ENCODE data around the gene NTRK3. TPM values are rescaled to one million over a fixed set of nuclear protein-coding genes. Genes with fewer than 3 reads are reported as not detected.

Gene NTRK3
- 11.8 TPM for total RNA-seq

DNA sequence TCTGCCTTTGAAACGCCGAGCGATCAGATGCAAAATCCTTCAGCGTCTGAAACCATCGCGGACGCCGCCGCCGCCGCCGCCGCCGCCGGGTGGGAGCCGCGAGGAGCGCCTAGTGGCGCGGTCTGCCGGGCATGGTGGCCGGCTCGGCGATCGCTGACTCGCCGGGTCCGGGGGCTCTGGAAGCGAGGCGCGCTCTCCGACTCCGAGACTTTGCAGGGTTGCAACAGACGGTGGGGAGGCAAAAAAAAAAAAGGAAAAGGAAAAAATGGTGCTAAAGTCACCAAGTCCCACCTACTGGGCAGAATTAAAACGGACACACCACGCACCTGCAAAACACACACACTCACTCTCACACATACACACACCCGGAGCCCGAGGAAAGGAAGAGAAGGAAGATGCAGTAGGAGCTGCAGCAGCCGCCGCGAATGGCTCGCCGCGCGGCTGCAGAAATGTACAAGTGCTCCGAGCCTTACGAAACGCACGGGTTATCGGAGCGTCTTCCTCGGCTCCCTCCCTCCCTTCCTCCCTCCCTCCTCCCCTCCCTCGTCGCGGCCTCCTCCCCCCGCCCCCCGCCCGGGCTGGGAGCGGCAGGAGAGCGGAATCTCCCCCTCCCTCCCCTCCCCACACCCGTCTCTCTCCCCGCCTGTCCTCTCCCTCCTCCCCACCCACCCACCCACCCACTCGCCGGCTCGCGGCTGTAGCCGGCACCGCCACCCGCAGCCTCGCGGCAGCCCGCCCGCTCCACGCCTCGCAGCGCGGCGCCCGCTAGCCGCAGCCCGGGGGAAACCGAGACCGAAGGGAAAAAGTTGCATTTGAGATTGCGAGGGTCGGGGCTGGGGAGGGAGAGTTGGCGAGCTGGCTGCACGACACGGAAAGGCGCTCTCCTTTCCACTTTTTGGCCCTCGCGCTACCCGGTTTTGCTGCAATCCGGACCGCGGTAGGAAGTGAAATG lies at the start of gene NTRK3:
Gene NTRK3 (minus strand): TSS at position 461 of the 952 bp plus-strand sequence. CDS start 586 bp downstream, outside the sequence.
- no peak for DNase-seq (ENCODE audit: low spot score)

DNA sequence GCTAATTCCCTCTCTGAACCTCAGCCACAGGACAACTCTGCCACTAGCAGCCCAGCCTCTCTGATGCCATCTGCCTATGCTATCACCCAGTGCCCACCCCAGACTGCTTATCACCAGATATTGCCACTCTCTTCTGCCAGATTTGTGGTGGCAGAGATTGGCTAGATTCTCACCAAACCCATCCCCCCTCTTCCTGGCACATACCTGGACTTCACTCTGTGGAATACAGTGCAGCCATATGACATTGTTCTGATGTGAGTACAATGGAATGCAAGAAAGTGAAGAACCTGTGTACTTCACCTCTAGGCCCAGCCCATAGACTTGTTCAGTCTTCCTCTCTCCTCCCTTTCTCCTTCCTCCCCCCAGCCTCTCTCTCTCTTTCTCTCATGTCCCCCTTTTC lies 46.9 kb upstream of the NTRK3 start:
- no peak for DNase-seq (ENCODE audit: low spot score)

DNA sequence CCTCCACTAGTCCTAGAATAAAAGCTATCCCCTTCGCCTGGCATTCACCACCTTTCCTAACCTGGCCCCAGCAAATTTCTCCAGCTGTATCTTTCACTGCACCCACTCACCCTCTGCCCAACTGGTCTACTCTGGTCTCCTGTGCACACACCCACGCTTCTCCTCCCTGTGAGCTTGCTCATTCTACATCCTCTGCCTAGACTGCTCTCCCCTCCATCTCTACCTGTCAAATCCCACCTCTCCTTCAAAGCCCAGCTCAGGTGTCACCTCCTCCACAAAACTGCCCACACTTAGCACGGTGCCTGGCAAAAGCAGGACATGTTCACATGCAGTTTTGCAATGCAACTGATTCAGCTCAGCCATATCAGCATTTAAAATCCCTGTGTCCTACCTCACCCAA lies 45.8 kb upstream of the NTRK3 start:
- no peak for DNase-seq (ENCODE audit: low spot score)

DNA sequence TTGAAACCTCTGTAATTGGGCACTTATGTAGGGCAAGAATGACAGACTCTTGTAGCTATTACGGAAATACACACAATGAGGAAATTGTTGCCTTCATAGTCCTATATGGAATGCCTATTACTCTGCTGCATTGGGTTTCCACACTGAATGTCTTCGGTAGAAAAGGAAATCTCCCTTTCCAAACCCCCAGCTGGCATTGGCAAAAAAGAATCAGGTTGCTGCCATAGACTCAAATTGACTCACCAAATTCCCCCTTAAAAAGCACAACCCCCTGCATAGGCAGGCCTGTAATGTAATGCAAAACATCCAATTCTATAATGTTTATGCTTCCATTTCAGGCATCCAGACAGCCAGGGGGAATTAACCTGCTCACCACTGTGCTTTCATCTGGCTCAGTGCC lies 44.8 kb upstream of the NTRK3 start:
- no peak for DNase-seq (ENCODE audit: low spot score)

DNA sequence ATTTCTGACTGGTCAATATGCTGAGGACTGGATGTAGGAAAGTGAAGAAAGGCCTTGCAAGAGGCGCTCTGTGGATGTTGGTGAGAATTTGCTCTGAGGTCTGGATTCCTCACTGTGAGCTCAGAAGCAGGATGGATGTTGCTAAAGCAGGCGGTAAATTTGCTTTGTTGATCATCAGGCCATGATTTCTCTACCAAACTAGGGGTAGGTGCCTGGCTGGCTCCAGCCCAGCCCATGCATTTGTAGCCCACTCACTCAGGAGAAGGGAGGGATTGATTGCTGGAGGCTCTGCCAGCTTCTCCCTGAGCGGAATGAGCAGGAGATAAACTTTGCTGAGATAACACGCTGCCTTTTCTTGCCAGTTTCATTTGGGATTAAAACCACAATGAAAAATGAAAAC lies 44.3 kb upstream of the NTRK3 start:
- DNase-seq (ENCODE audit: low spot score): no peak

DNA sequence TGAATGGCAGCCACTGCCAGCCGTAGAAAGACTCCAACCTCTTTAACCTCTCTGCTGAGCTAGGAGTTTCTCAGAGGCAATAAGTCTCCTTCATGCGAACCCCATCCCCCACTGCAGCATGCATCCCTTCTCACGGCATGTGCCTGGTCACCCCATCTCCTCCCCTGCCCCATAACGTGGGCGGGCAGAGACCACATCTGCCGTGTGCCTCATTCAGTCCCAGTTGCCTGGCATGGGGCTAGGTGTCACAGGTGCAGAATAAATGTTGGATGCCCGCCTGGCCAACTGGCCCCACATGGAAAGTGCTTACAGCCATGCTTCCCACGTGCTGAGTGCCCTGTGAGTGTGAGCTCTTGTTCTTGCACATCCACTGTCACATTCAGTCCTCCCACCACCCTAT lies 43.5 kb upstream of the NTRK3 start:
- no peak for DNase-seq (ENCODE audit: low spot score)

DNA sequence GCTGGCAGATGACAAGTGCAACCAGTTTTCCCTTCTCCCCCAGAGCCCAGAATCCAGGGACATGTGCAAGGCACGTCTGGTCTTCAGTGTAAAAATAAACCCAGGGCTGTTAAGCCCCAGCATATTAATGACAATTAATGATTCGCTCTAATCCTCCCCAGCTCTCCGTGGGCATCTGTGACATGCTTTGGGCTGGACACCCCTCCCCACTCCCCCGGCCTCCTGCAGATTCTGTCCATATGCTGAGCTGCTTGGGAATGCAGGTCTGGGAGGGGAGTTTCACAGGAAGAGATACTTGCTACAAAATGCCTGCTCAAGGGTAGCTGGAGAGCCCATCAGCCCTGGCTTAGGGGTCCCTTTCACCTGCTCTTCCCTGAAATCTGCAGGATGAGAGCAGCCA lies 43.0 kb upstream of the NTRK3 start:
- no peak for DNase-seq (ENCODE audit: low spot score)

DNA sequence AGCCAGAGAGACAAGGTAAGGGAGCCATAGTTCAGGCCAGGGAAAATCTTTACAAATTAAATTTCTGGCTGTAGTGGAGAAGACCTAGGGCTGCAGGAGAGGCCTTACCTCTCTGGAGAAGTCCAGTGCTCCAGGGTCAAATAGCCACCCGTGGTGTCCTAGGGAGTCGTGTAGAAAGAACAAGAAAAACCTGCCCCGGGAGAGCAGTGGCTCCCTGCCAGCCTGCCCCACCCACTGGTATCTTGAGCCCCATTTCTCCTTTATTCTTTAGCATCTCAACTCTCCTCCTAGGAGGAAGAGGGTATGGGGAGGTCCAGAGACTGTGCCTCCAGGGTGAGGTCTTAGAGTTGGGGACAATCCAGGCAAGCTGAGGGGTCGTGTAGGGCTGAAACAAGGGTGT lies 32.1 kb upstream of the NTRK3 start:
- DNase-seq (ENCODE audit: low spot score): no peak

DNA sequence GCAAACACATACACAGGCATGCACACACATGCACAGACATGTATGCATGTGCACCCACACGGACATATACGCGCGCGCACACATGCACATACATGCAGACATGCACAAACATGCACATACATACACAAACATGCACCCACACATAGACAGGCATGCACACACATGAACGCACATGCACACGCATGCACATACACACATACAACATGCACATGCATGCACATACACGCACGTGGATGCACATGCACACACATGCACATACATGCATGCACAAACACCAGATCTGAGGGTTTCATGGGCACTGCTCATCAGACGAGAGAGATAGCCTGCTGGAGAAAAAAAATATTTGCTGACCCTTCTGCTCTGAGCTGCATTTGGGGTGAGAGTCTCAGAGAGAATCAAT lies 31.7 kb upstream of the NTRK3 start:
- DNase-seq (ENCODE audit: low spot score): no peak

DNA sequence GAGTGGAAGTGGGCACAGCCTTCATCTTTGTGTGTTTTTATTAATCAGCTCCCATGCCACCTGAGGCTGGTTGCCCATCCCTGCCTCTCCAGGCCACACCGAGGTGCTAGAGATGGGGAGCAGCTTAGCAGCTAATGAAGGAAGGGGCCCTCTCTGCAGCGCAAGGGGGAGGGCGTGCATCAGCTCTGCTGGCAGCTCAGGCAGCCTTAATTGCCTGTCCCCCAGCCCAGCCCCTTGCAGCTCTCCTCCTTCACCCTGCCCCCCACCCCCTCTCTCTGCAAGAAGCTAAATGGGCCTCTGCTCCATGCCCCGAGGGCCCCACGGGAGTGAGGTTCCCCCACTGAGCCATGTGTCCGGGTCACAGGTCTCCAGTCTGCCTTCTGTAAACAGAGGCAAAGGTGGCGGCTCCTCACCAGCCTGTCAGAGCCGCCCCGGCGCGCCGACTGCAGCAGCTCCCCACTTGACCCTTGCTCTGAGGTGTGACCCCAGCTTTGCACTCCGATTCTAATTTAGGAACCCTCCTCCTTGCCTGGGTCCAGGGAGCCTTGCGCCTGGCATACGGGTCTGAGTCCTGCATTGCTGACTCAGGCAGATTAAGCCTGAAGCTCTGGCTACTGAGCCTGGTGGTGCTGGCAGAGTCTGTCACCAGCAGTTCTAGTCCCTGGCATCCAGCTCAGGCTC lies 27.9 kb upstream of the NTRK3 start:
- no peak for DNase-seq (ENCODE audit: low spot score)

DNA sequence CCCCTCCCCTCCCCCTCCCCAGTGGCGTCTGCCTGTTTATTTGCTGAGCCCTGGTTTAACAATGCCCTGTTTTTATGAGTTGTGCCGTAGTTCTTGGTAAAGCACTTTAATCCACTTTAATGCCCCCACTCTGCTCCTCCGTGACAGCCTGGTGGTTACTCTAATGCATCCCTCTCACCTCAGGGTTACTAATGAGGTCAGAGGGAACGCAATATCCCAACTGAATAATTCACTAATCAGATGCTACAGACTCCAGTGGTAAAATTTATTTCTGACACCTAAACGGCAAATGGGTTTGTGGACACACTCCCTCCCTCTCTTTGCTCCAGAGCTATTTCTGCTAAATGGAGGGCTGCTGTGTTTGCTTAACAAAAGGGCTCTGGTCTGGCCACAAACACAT lies 26.1 kb upstream of the NTRK3 start:
- no peak for DNase-seq (ENCODE audit: low spot score)

DNA sequence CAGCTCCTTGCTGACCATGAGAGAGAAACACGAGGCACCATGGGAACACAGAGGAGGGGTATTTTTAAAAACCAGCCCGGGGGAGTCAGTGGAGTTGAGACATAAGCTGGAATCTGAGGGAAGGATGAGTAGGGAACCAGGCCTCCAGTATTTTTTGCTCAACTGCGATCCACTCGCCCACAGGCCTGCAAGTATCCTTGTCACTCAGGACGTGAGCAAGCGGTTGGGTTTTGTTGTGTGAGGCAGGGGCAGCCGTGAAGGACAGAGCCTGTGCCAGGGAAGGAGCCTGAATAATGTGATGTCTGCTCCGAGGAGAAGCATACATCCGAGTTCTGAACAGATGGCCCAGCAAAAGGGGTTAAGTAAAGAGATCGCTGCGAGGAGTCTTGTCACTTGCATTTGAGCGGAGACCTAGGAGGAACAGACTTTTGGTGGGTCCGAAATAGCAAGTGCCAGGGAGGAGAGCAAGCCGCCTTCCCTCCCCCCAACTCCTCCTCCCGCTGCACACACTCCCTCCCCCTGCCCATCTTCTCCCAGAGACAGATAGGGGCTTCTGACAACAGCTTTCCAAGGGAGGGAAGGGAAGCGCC lies 20.4 kb upstream of the NTRK3 start:
- DNase-seq (ENCODE audit: low spot score): no peak

DNA sequence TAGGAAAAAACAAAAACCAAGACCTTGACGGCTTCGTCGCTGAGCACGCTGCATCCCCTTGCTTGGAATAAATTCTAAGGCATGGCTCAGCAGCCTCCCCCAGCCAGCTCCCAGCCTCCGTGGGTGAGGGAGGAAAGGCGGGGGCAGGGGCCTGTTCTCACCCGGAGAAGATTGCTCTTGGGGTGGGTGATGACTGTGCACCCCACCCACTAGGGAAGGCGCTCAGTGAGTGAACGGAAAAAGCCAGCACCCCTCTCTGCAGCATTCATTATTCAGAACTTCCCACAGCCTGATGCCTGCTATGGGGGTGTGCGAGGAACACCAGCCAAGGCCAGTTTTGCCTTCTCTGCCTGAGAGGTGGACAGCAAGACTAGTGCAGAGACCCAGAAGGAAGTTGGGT lies 19.3 kb upstream of the NTRK3 start:
- no peak for DNase-seq (ENCODE audit: low spot score)

DNA sequence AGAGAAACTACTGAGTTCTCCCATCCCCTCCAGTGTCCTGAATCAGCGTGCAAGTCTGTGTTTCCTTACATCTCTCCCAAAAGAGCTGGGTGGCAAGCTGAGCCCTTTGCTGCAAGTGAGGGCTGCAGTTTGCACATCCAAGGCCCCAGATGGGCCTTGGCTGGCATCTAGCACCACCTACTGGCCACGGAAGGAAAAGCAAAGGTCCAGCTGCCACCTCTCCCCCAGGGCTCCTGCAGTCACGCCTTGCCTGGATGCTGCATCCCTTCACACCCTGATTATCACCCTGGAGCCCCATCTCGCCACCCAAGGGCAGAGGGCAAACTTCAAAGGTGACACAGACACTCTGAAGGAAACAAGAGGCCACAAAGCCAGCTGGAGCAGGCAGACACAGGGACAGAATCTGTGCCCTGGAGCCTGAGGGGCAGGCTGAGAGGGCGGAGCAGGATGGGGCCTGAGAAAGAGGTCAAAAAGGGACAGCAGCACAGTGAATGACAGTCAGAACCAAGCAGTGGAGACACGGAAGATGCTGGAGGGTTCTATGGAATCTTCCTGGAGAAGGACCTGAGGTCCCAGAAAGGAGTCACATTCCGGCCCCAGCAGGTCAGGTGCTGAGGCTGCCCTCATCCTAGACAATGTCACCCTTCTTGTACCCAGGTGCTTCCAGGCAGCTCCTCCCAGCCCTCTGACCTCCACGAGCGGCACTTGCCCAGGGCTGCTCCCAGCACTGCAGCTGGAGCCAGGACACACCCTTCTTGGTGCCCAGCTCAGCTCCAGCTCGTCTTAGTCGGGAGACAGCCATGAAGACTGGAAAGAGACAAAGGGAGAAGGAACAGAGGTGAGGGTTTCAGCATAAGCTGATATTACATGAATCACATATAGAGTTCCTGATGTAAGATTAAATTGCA lies 18.3 kb upstream of the NTRK3 start:
- DNase-seq (ENCODE audit: low spot score): peak; percentile 65

DNA sequence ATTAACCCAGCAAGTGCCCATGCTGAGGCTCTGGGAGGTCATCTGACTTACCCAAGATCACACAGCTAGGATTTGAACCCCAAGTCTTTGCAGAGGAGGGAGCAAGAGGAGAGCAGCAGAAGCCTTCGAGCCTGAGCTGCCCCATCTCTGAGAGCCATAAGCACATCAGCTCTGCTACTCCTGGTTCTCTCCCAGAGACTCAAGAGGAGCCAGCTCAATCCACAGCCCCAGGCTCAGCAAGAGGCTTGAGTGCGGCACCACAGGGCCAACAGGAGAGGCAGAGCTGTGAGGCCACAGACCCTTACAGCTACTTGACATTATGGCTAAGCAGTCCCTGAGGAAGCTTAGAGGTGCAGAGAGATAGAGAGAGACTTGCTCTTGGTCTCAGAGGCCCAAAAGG lies 15.9 kb upstream of the NTRK3 start:
- no peak for DNase-seq (ENCODE audit: low spot score)

DNA sequence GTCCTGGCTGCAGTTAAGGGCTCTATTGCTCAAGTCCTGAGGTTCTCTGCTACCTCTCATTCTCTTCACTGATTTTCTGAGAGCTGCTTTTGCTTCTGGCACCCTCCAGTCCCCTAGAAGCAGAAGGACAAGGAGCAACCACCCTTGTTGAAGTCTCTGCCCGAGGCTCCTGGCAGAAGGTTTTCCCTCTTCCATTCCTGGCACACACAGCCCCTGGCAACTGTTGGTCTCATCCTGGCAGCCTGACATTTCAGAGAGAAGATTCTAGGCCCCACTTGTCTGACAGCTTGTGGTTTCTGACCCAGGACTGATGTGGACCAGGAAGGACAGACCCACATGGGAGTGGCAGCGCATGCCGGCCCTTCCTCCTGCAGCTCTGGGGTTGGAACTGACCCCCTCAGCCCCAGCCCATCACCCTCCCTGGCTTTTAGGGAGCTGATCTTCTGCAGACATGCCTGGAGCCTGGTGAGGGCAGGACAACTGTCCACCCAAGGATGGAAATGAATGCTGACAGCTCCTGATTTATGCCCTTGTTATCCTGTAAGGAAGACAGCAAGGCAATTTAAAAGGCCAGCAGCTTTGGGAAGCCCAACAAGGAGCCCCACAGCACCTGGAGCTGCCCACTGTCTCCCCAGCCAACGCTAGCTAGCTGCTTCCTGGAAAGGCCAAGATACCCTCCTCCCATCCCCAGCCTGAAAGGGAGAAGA lies 13.0 kb upstream of the NTRK3 start:
- DNase-seq (ENCODE audit: low spot score): no peak

DNA sequence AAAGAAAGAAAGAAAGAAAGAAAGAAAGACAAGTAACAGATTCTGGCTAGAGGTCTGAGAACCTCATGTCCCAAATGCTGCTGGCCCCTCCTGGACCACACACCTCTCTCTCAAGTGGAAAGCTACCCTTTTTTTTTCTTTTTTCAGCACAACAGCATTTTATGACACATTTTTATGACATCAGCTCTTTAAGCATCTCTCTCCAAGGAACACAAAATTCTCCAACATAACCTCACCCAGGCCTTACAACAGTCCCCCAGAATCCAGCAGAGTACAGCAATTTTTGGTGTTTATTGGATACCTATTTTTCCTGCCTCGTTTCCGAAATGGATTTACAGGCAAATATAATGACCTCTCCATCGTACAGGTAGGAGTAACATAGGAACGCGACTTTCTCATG lies 11.2 kb upstream of the NTRK3 start:
- DNase-seq (ENCODE audit: low spot score): no peak

DNA sequence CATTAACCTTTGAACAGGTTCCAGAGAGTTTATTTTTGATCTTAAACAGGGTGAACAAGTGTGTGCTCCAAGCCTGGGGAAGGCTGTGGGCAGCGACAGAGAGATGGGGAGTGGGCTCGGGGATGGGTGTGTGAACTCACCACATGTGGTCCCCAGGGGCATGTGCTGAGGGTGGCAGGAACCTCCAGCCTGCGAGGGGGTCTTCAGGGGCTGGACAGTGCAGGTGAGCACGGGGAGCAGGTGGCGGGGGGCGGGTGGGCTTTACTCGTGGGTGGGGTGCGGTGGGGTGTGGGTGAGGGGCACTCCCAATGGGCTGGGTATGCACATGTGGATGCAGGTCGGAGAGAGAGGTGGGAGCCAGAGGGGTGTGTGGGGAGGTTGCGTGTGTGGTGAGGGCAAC lies 9.6 kb upstream of the NTRK3 start:
- no peak for DNase-seq (ENCODE audit: low spot score)

DNA sequence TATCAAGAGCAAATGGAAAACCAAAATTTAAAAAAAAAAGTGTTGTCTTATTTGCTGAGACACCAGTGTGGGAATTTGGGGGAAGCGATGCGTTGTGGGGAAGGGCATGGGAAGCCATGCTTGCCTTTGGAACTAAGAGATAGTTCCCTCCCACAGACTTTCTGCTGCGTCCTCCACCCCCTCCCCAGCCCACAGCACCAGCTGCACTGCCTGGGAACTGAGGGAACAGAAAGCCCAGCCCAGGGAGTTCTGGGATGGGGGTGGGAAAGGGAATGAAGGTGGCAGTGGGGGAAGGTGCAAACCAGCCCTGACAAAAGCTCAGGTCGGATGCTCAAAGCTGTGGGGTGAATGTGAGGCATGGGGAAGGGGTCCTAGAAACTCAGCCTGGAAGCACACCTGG lies 8.1 kb upstream of the NTRK3 start:
- no peak for DNase-seq (ENCODE audit: low spot score)

DNA sequence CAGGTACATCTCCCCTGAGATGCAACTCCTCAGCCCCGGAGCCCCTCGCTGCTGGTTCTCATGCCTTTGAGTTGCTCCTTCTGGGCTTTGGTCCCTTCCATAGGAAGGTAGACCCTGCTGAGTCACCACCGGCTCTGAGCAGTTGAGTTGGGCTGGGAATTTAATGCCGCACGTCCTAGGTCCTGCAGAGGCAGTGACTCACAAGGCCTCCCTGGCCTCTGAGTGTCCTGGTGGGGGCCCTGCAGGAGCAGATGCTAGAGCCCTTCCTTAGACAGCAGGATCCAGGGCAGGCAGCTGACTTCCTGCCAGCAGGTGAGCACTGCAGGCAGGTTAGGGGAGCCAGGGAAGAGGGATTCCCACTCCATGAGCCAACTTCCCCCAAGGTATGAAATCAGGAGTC lies 5.5 kb upstream of the NTRK3 start:
- no peak for DNase-seq (ENCODE audit: low spot score)

DNA sequence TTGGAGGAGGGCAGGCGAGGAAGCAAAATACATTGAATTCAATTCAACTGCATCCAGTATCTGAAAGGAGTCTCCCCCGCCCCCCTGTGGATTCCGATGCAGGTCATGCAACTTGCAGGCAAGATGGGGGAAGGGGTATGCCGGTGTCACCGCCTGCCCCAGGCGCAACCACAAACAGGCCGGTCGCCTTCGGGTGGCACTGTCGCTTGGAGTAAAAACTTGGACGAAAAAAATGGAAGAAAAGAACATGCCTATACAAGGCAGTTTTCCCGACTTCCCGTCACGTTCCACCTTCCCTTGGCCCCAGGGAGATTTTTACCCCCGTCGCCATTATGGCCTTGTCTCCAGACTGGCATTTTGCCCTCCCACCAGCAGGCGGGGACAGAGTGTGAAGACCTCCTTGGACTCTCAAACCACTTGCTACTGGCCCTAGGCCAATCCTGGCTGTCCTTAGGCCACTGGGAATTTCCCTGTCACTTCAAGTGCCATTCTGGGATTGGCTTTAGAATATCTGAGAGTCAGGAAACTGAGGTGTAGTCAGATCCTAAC lies 1.6 kb upstream of the NTRK3 start:
- no peak for DNase-seq (ENCODE audit: low spot score)
